OCI-LY1 (cell line): ENCODE results near the gene ST3GAL3.

Source experiments
- CTCF ChIP-seq: fragments of 200-600 bp; sonication (generic), shearing (Covaris generic); IDR thresholded peaks from 2 replicates; pipeline ENCODE4 v1.5.1; 2017; ENCODE audit warnings: mild to moderate bottlenecking, antibody characterized with exemption, low read length, moderate library complexity, mixed read lengths
- EZH2 ChIP-seq: fragments of 200-600 bp; sonication (generic), shearing (Covaris generic); IDR thresholded peaks from 2 replicates; pipeline ENCODE4 v1.8.0; 2017; ENCODE audit warnings: borderline replicate concordance, mixed run types, mild to moderate bottlenecking, antibody characterized with exemption, low read length, moderate library complexity, mixed read lengths

- TF ChIP-seq CTCF (no peak), EZH2 (no peak)
Observed at GRCh38 chr1:43973981-43974442, 266.7 kb downstream of the ST3GAL3 start.
